CD4-positive, CD25-positive, alpha-beta regulatory T cell (primary cell): ENCODE results near the gene SYTL3. TPM values are rescaled to one million over a fixed set of nuclear protein-coding genes. Genes with fewer than 3 reads are reported as not detected.

Experiments
- ATAC-seq, 2 donors: fragments of 150-1000 bp; cut with Tn5 transposase; one replicate each; pipeline ENCODE4 v1.10.0; 2021; ENCODE audit warnings: low read depth in 2 of 2, moderate number of reproducible peaks in 2 of 2, moderate library complexity in 1 of 2
- DNase-seq, 3 donors: peaks; one replicate each; pipeline versions ENCODE4 v3.0.0 to v3.0.0-alpha.2; 2012 to 2022; ENCODE audit warnings: mixed read lengths in 1 of 3
- H3K27ac ChIP-seq: one replicate; pipeline ENCODE4 v1.7.0; 2013; ENCODE audit warnings: mild to moderate bottlenecking, low read length; ENCODE audit not compliant: insufficient read depth, poor library complexity, severe bottlenecking
- H3K27me3 ChIP-seq: one replicate; pipeline ENCODE4 v1.7.0; 2013; ENCODE audit warnings: low read length; ENCODE audit not compliant: control insufficient read depth, insufficient read depth
- H3K36me3 ChIP-seq: one replicate; pipeline ENCODE4 v1.7.0; 2013; ENCODE audit warnings: mild to moderate bottlenecking, low read length, moderate library complexity; ENCODE audit not compliant: control insufficient read depth, insufficient read depth
- H3K4me1 ChIP-seq: 2 replicates; pipeline ENCODE4 v1.7.0; 2013; ENCODE audit warnings: mild to moderate bottlenecking, low read length; ENCODE audit not compliant: insufficient read depth, control insufficient read depth, poor library complexity, severe bottlenecking
- H3K4me3 ChIP-seq: one replicate; pipeline ENCODE4 v1.7.0; 2013; ENCODE audit warnings: low read depth, mild to moderate bottlenecking, low read length, moderate library complexity
- H3K9me3 ChIP-seq, 2 experiments: 1 replicate in 1 of 2; 2 replicates in 1 of 2; pipeline ENCODE4 v1.7.0; 2013; ENCODE audit warnings: low read length in 2 of 2, mild to moderate bottlenecking in 1 of 2, moderate library complexity in 1 of 2; ENCODE audit not compliant: control insufficient read depth in 2 of 2
- H3K27ac Mint-ChIP-seq, 3 donors: one replicate each; pipeline ENCODE4 v1.8.0; 2020 to 2022; ENCODE audit warnings: mild to moderate bottlenecking in 3 of 3, mixed read lengths in 3 of 3, moderate library complexity in 2 of 3
- H3K27me3 Mint-ChIP-seq: one replicate; pipeline ENCODE4 v1.8.0; 2022; ENCODE audit warnings: mild to moderate bottlenecking, mixed read lengths
- H3K36me3 Mint-ChIP-seq: one replicate; pipeline ENCODE4 v1.8.0; 2020; ENCODE audit warnings: mixed read lengths
- H3K4me1 Mint-ChIP-seq, 4 donors: one replicate each; pipeline ENCODE4 v1.8.0; 2020 to 2022; ENCODE audit warnings: mixed read lengths in 4 of 4, mild to moderate bottlenecking in 1 of 4
- H3K4me3 Mint-ChIP-seq, 4 donors: one replicate each; pipeline ENCODE4 v1.8.0; 2020 to 2022; ENCODE audit warnings: mild to moderate bottlenecking in 4 of 4, mixed read lengths in 4 of 4, moderate library complexity in 3 of 4
- H3K9me3 Mint-ChIP-seq, 7 donors: one replicate each; pipeline ENCODE4 v1.8.0; 2020 to 2022; ENCODE audit warnings: mixed read lengths in 7 of 7, mild to moderate bottlenecking in 3 of 7, moderate library complexity in 2 of 7
- polyA plus RNA-seq, 4 donors: library from polyadenylated mRNA; unstranded; fragments of 300-500 nt; fragmentation: Illumina TruSeq; gene quantifications; one replicate each; pipeline ENCODE4 v1.2.3, GENCODE V29; 2021
- total RNA-seq: library from RNA; stranded (reverse); gene quantifications from one replicate; pipeline ENCODE4 v1.2.3, GENCODE V29; 2022

SYTL3 gene
- total and polyA plus RNA-seq, 5 donors from 2014 or later: 12.2 to 54.8 (median 14.1) TPM

GRCh38 chr6:158805698-158806377 lies 156.0 kb downstream of the SYTL3 start:
- Mint-ChIP-seq H3K36me3 (peaks cover 58% of the 10 kb centered on the region), H3K27me3 (no peaks in the 10 kb centered on the region), H3K4me3 (peak overlapping the region; percentile 70 to 83 (median 76)), H3K4me1 (peaks cover 37 to 96% (median 85%) of the 10 kb centered on the region in 4 donors), H3K9me3 (peaks cover 0 to 1% (median 0%) of the 10 kb centered on the region in 7 donors), H3K27ac (peak overlapping the region; percentile 79 to 95 (median 92))
- ATAC-seq (no peak), DNase-seq (no peak)
- H3K4me1 ChIP-seq: peaks cover 93% of the 10 kb centered on the region
- peaks cover 41% of the 10 kb centered on the region for H3K36me3 ChIP-seq
- no peaks in the 10 kb centered on the region for H3K27me3 ChIP-seq
- no peaks in the 10 kb centered on the region for H3K9me3 ChIP-seq
- H3K4me3 ChIP-seq: peak overlapping the region; percentile 54
- peak overlapping the region; percentile 47 for H3K27ac ChIP-seq

DNA sequence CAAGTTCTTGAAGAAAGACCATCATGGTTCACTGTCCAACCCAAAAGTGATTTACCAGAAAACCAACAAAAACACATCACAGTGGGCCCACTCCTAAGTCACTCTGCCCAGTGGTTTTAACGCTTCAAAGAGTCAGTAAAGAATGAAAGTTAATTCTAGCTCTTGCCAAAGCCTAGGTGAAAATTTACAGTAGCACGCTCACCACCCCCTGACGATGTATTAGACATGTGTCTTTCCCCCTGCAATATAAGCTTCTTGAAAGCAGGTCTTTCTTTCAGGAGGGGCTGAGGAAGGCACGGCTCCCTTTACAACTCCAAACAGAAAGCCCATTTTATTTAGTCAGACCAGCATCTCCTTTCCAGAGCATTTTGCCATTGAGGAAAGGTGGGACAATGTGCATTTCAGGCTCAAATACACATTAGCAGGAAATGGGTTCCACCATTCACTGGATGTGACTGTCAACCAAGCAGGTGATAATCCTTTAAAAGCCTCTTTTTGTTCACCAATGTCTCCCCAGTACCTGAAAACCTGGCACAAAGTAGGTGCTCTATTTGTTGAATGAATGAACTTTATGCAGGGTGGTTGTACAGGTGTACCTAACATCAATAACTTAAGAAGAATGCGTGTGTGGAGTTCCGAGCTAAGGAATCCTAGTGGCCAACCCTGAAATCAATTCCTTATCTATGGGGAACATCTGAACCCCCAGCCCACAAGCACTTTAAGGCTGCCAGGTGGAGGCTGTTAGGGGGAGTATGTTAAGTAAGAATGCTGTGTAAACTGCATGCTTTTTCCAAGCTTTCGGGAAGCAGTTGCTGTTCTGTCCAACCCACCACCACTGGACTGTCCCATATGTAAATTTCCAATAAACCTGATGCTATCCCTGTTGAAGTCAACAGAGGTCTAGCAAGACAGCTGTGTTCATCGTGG lies 157.9 kb downstream of the SYTL3 start:
- H3K9me3 Mint-ChIP-seq: peaks cover 0 to 1% (median 0%) of the 10 kb centered on the region in 7 donors
- peak overlapping the region; percentile 92 to 95 (median 94) for H3K27ac Mint-ChIP-seq
- no peaks in the 10 kb centered on the region for H3K9me3 ChIP-seq
- no peaks in the 10 kb centered on the region for H3K27me3 Mint-ChIP-seq
- peaks cover 59% of the 10 kb centered on the region for H3K36me3 Mint-ChIP-seq
- peaks cover 40 to 96% (median 84%) of the 10 kb centered on the region in 4 donors for H3K4me1 Mint-ChIP-seq
- ATAC-seq: no peak
- DNase-seq: peak in 1 of 3 donors; percentile 2
- H3K4me3 Mint-ChIP-seq: peak overlapping the region; percentile 77 to 83 (median 80)
- peaks cover 95% of the 10 kb centered on the region for H3K4me1 ChIP-seq
- no peaks in the 10 kb centered on the region for H3K27me3 ChIP-seq
- H3K27ac ChIP-seq: peak overlapping the region; percentile 97
- H3K36me3 ChIP-seq: peaks cover 44% of the 10 kb centered on the region
- H3K4me3 ChIP-seq: peak overlapping the region; percentile 77

DNA sequence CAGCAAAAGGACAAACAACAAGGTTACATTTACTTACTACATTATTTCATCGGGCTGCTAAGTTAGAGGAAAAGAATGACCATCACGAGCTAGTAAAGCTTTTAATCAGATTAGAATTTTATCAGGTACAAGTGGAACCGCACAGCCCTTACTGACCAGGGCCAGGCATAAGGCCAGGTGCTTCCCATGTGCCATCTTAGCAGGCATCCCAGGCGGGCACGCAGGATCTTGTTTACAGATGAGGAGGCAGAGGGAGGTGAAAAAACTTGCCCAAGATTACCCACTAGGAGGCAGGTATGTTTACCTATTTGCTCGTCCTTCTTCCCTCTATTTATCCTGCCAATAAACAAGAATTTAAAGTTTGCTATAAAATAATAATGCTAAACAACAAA lies 158.6 kb downstream of the SYTL3 start:
- Mint-ChIP-seq H3K4me3 (peak overlapping the region; percentile 77 to 83 (median 82)), H3K36me3 (peaks cover 65% of the 10 kb centered on the region), H3K27me3 (no peaks in the 10 kb centered on the region), H3K4me1 (peaks cover 43 to 97% (median 87%) of the 10 kb centered on the region in 4 donors), H3K27ac (peak overlapping the region; percentile 92 to 94 (median 92)), H3K9me3 (peaks cover 0 to 1% (median 0%) of the 10 kb centered on the region in 7 donors)
- DNase-seq (no peak), ATAC-seq (no peak)
- Histone ChIP-seq H3K27ac (peak overlapping the region; percentile 97), H3K27me3 (no peaks in the 10 kb centered on the region), H3K36me3 (peaks cover 49% of the 10 kb centered on the region), H3K9me3 (no peaks in the 10 kb centered on the region), H3K4me1 (peaks cover 96% of the 10 kb centered on the region), H3K4me3 (peak overlapping the region; percentile 77)

DNA sequence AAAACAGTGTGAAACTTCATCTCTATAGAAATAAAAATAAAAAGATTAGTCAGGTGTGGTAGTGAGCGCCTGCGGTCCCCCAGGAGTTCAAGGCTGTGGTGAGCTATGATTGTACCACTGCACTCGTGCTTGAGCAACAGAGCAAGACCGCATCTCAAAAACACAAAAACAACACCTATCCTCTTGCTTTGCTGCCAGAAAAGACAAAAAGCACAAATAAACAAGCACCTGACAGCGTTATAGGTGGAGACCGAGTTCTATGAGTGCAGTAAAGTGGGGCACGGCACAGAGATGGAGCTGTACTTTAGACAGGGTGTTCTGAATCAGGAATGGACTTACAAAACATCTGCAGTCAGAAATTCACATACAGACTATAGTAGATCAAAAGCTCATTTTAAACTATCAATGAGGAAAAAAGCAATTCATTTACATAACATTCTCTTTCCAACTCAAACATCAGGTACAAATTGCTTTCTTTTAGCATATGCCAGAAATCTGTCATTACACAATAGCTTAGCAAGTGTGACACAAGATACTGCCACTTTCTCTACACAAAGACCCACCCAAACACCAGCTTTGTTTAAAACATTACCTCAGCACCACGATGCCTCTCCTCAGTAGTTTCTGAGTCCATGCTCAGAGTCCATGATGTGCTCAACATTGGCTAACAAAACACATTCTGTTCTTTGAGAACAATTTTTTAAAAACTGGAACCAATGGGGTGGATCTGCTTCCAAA lies 159.3 kb downstream of the SYTL3 start:
- peak overlapping the region; percentile 77 to 83 (median 82) for H3K4me3 Mint-ChIP-seq
- H3K4me3 ChIP-seq: peak overlapping the region; percentile 77
- H3K27ac Mint-ChIP-seq: peak overlapping the region; percentile 92 to 94 (median 92)
- H3K9me3 ChIP-seq: no peaks in the 10 kb centered on the region
- no peaks in the 10 kb centered on the region for H3K27me3 ChIP-seq
- peaks cover 36 to 97% (median 86%) of the 10 kb centered on the region in 4 donors for H3K4me1 Mint-ChIP-seq
- H3K27ac ChIP-seq: peak overlapping the region; percentile 97
- peaks cover 0 to 1% (median 0%) of the 10 kb centered on the region in 7 donors for H3K9me3 Mint-ChIP-seq
- H3K27me3 Mint-ChIP-seq: no peaks in the 10 kb centered on the region
- DNase-seq (peak; percentile 43 to 84 (median 75)), ATAC-seq (peak; percentile 87 to 88)
- H3K36me3 ChIP-seq: peaks cover 55% of the 10 kb centered on the region
- peaks cover 71% of the 10 kb centered on the region for H3K36me3 Mint-ChIP-seq
- peaks cover 96% of the 10 kb centered on the region for H3K4me1 ChIP-seq

- peak overlapping the region; percentile 65 to 83 (median 78) for H3K4me3 Mint-ChIP-seq
- H3K4me1 Mint-ChIP-seq: peaks cover 41 to 99% (median 86%) of the 10 kb centered on the region in 4 donors
- Histone ChIP-seq H3K27ac (peak overlapping the region; percentile 97), H3K27me3 (no peaks in the 10 kb centered on the region), H3K4me1 (peaks cover 99% of the 10 kb centered on the region), H3K9me3 (no peaks in the 10 kb centered on the region), H3K4me3 (peak overlapping the region; percentile 77), H3K36me3 (peaks cover 60% of the 10 kb centered on the region)
- peak overlapping the region; percentile 92 to 94 (median 92) for H3K27ac Mint-ChIP-seq
- ATAC-seq: no peak
- peaks cover 75% of the 10 kb centered on the region for H3K36me3 Mint-ChIP-seq
- DNase-seq: no peak
- peaks cover 0 to 1% (median 0%) of the 10 kb centered on the region in 7 donors for H3K9me3 Mint-ChIP-seq
- H3K27me3 Mint-ChIP-seq: no peaks in the 10 kb centered on the region
Observed at GRCh38 chr6:158810155-158811095, 160.6 kb downstream of the SYTL3 start.

GRCh38 chr6:158812611-158813010 lies 162.8 kb downstream of the SYTL3 start:
- H3K4me3 Mint-ChIP-seq: peak overlapping the region; percentile 98 to 100 (median 99)
- H3K27ac Mint-ChIP-seq: peak overlapping the region; percentile 91 to 100 (median 97)
- Histone ChIP-seq H3K36me3 (peaks cover 66% of the 10 kb centered on the region), H3K4me1 (peaks cover 88% of the 10 kb centered on the region), H3K27me3 (no peaks in the 10 kb centered on the region), H3K27ac (peak overlapping the region; percentile 97), H3K9me3 (no peaks in the 10 kb centered on the region), H3K4me3 (peak overlapping the region; percentile 100)
- ATAC-seq: no peak
- H3K9me3 Mint-ChIP-seq: no peaks in the 10 kb centered on the region
- peaks cover 72% of the 10 kb centered on the region for H3K36me3 Mint-ChIP-seq
- peaks cover 36 to 94% (median 79%) of the 10 kb centered on the region in 4 donors for H3K4me1 Mint-ChIP-seq
- DNase-seq: no peak
- peaks cover under 1% of the 10 kb centered on the region for H3K27me3 Mint-ChIP-seq
